Endothelial cell (in vitro differentiated cells): ENCODE results near the gene MPHOSPH9. TPM values are rescaled to one million over a fixed set of nuclear protein-coding genes. Genes with fewer than 3 reads are reported as not detected.

Experiments
- DNase-seq: peaks from one replicate; pipeline ENCODE4 v3.0.0; 2021; ENCODE audit warnings: low spot score
- H3K27ac Mint-ChIP-seq: one replicate; pipeline ENCODE4 v1.8.0; 2021; ENCODE audit warnings: mixed read lengths, inconsistent platforms; ENCODE audit not compliant: unreplicated experiment
- H3K27me3 Mint-ChIP-seq: one replicate; pipeline ENCODE4 v1.8.0; 2021; ENCODE audit warnings: mild to moderate bottlenecking, moderate library complexity, mixed read lengths, inconsistent platforms; ENCODE audit not compliant: unreplicated experiment
- H3K36me3 Mint-ChIP-seq: one replicate; pipeline ENCODE4 v1.8.0; 2021; ENCODE audit warnings: mild to moderate bottlenecking, low read depth, mixed read lengths, inconsistent platforms; ENCODE audit not compliant: unreplicated experiment
- H3K4me1 Mint-ChIP-seq: one replicate; pipeline ENCODE4 v1.8.0; 2021; ENCODE audit warnings: mild to moderate bottlenecking, mixed read lengths, inconsistent platforms; ENCODE audit not compliant: unreplicated experiment
- H3K4me3 Mint-ChIP-seq: one replicate; pipeline ENCODE4 v1.8.0; 2021; ENCODE audit warnings: mild to moderate bottlenecking, mixed read lengths, inconsistent platforms; ENCODE audit not compliant: unreplicated experiment
- H3K9me3 Mint-ChIP-seq: one replicate; pipeline ENCODE4 v1.8.0; 2021; ENCODE audit warnings: mixed read lengths, inconsistent platforms; ENCODE audit not compliant: unreplicated experiment
- CTCF ChIP-seq: fragments of 200-600 bp; sonication (generic); IDR thresholded peaks from one replicate; pipeline ENCODE4 v1.5.0; 2021; ENCODE audit warnings: antibody characterized with exemption; ENCODE audit not compliant: unreplicated experiment
- total RNA-seq: library from RNA; stranded (reverse); fragmentation: NEBNext Ultra II Directional; extraction: Animal tissue kit (Norgen Biotek cat#: 25700); gene quantifications from one replicate; pipeline ENCODE4 v1.2.1, GENCODE V29; 2021; ENCODE audit not compliant: unreplicated experiment

The MPHOSPH9 gene
- total RNA-seq, 1 donor from 2014 or later = 30.1 TPM

GRCh38 chr12:123143736-123144461 is 89.0 kb downstream of the MPHOSPH9 start:
- H3K4me3 Mint-ChIP-seq = no peak overlapping the region
- H3K27me3 Mint-ChIP-seq = peaks cover 3% of the 10 kb centered on the region
- no peak for DNase-seq
- peaks cover 6% of the 10 kb centered on the region for H3K36me3 Mint-ChIP-seq
- no peak overlapping the region for H3K27ac Mint-ChIP-seq
- peaks cover 22% of the 10 kb centered on the region for H3K4me1 Mint-ChIP-seq
- no peaks in the 10 kb centered on the region for H3K9me3 Mint-ChIP-seq
- TF ChIP-seq CTCF = no peak

GRCh38 chr12:123142921-123143735 is 89.8 kb downstream of the MPHOSPH9 start:
- Mint-ChIP-seq H3K36me3 (no peaks in the 10 kb centered on the region), H3K4me1 (peaks cover 16% of the 10 kb centered on the region), H3K4me3 (no peak overlapping the region), H3K27me3 (peaks cover 3% of the 10 kb centered on the region), H3K9me3 (no peaks in the 10 kb centered on the region), H3K27ac (no peak overlapping the region)
- no peak for DNase-seq
- no peak for TF ChIP-seq CTCF

- no peak for TF ChIP-seq CTCF
- peaks cover 13% of the 10 kb centered on the region for H3K4me1 Mint-ChIP-seq
- H3K36me3 Mint-ChIP-seq = no peaks in the 10 kb centered on the region
- H3K27me3 Mint-ChIP-seq = peaks cover 3% of the 10 kb centered on the region
- no peak overlapping the region for H3K27ac Mint-ChIP-seq
- DNase-seq = no peak
- no peaks in the 10 kb centered on the region for H3K9me3 Mint-ChIP-seq
- H3K4me3 Mint-ChIP-seq = no peak overlapping the region
Measured at GRCh38 chr12:123142518-123142840, 90.5 kb downstream of the MPHOSPH9 start.

- Mint-ChIP-seq H3K36me3 (no peaks in the 10 kb centered on the region), H3K4me1 (peaks cover 12% of the 10 kb centered on the region), H3K27me3 (peaks cover 3% of the 10 kb centered on the region), H3K4me3 (no peak overlapping the region), H3K9me3 (no peaks in the 10 kb centered on the region), H3K27ac (no peak overlapping the region)
- no peak for DNase-seq
- no peak for TF ChIP-seq CTCF
Measured at GRCh38 chr12:123141615-123142517, 91.1 kb downstream of the MPHOSPH9 start.
